Loucy (cell line): ENCODE results near the gene SSBP4.

Experiments used
- H2AFZ ChIP-seq: fragments of 200-600 bp; sonication (generic); 2 replicates; pipeline ENCODE4 v1.6.0; 2016; ENCODE audit warnings: antibody characterized with exemption, mild to moderate bottlenecking, low read length, moderate library complexity
- H3F3A ChIP-seq: fragments of 200-600 bp; 2 replicates; pipeline ENCODE4 v1.6.0; 2016; ENCODE audit warnings: antibody characterized with exemption, low read depth, mild to moderate bottlenecking
- H3K27me3 ChIP-seq: fragments of 200-600 bp; sonication (generic); 2 replicates; pipeline ENCODE4 v1.6.1; 2014; ENCODE audit warnings: low read length, mild to moderate bottlenecking; ENCODE audit not compliant: insufficient read depth, poor library complexity, severe bottlenecking
- H3K36me3 ChIP-seq: fragments of 200-600 bp; sonication (generic); 2 replicates; pipeline ENCODE4 v1.6.1; 2016; ENCODE audit warnings: low read length; ENCODE audit not compliant: insufficient read depth
- H3K4me1 ChIP-seq: fragments of 200-600 bp; sonication (generic); 2 replicates; pipeline ENCODE4 v1.5.1; 2014; ENCODE audit warnings: low read length, mild to moderate bottlenecking; ENCODE audit not compliant: insufficient read depth, poor library complexity, severe bottlenecking
- H3K4me2 ChIP-seq: fragments of 200-600 bp; sonication (generic); 2 replicates; pipeline ENCODE4 v1.6.0; 2014; ENCODE audit warnings: antibody characterized with exemption, low read length, low read depth, mild to moderate bottlenecking; ENCODE audit not compliant: poor library complexity, severe bottlenecking
- H3K4me3 ChIP-seq: fragments of 200-600 bp; sonication (generic); 2 replicates; pipeline ENCODE4 v1.5.1; 2014; ENCODE audit warnings: low read length, mild to moderate bottlenecking, mixed read lengths; ENCODE audit not compliant: poor library complexity, severe bottlenecking
- H3K79me2 ChIP-seq: fragments of 200-600 bp; sonication (generic); 2 replicates; pipeline ENCODE4 v1.6.1; 2014; ENCODE audit warnings: low read length; ENCODE audit not compliant: insufficient read depth
- H3K9ac ChIP-seq: fragments of 200-600 bp; sonication (generic); 2 replicates; pipeline ENCODE4 v1.6.0; 2014; ENCODE audit warnings: mild to moderate bottlenecking, low read depth, low read length, moderate library complexity; ENCODE audit not compliant: poor library complexity, severe bottlenecking
- H3K9me2 ChIP-seq: fragments of 200-600 bp; sonication (generic); replicated peaks from 2 replicates; pipeline ENCODE4 v1.6.1; 2016; ENCODE audit warnings: low read depth, low read length, mixed read lengths
- H3K9me3 ChIP-seq: fragments of 200-600 bp; sonication (generic); 2 replicates; pipeline ENCODE4 v1.6.1; 2014; ENCODE audit warnings: mild to moderate bottlenecking, antibody characterized with exemption, low read length, low read depth; ENCODE audit not compliant: insufficient read depth
- H4K20me1 ChIP-seq: fragments of 200-600 bp; sonication (generic); 2 replicates; pipeline ENCODE4 v1.6.0; 2014; ENCODE audit warnings: antibody characterized with exemption, low read length, mild to moderate bottlenecking; ENCODE audit not compliant: insufficient read depth, poor library complexity, severe bottlenecking
- CTCF ChIP-seq: fragments of 200-600 bp; sonication (generic); conservative IDR thresholded peaks from 2 replicates; pipeline ENCODE4 v1.5.1; 2014; ENCODE audit warnings: mild to moderate bottlenecking, antibody characterized with exemption, low read length
- EZH2phosphoT487 ChIP-seq: fragments of 200-600 bp; IDR thresholded peaks from 2 replicates; pipeline ENCODE4 v1.6.1; 2018; ENCODE audit warnings: antibody characterized with exemption, mild to moderate bottlenecking, moderate library complexity, borderline replicate concordance

SSBP4 gene

GRCh38 chr19:18445262-18445948 is 26.2 kb downstream of the SSBP4 start:
- no peak for TF ChIP-seq EZH2phosphoT487
- TF ChIP-seq CTCF: no peak
- no peak overlapping the region for H3K4me2 ChIP-seq
- H3K4me3 ChIP-seq: no peak overlapping the region
- H3K27me3 ChIP-seq: no peaks in the 10 kb centered on the region
- H3K9me3 ChIP-seq: no peaks in the 10 kb centered on the region
- H3K4me1 ChIP-seq: no peaks in the 10 kb centered on the region
- H3K79me2 ChIP-seq: no peaks in the 10 kb centered on the region
- H3K9me2 ChIP-seq: no peaks in the 10 kb centered on the region
- H4K20me1 ChIP-seq: no peaks in the 10 kb centered on the region
- H3K9ac ChIP-seq: no peak overlapping the region
- no peak overlapping the region for H2AFZ ChIP-seq
- no peaks in the 10 kb centered on the region for H3F3A ChIP-seq
- H3K36me3 ChIP-seq: peaks cover 52% of the 10 kb centered on the region; the same call in 1 of the 2 replicates

GRCh38 chr19:18446145-18446810 is 27.1 kb downstream of the SSBP4 start:
- no peaks in the 10 kb centered on the region for H3K4me1 ChIP-seq
- no peaks in the 10 kb centered on the region for H3K79me2 ChIP-seq
- H3K4me3 ChIP-seq: no peak overlapping the region
- H3K9me3 ChIP-seq: no peaks in the 10 kb centered on the region
- no peaks in the 10 kb centered on the region for H3F3A ChIP-seq
- H4K20me1 ChIP-seq: no peaks in the 10 kb centered on the region
- no peak overlapping the region for H2AFZ ChIP-seq
- TF ChIP-seq EZH2phosphoT487 (no peak), CTCF (no peak)
- H3K36me3 ChIP-seq: peaks cover 55% of the 10 kb centered on the region; the same call in 1 of the 2 replicates
- no peaks in the 10 kb centered on the region for H3K27me3 ChIP-seq
- H3K9ac ChIP-seq: no peak overlapping the region
- no peak overlapping the region for H3K4me2 ChIP-seq
- H3K9me2 ChIP-seq: no peaks in the 10 kb centered on the region

GRCh38 chr19:18446811-18447359 is 27.7 kb downstream of the SSBP4 start:
- H4K20me1 ChIP-seq: no peaks in the 10 kb centered on the region

More at GRCh38 chr19:18446811-18447359, 27.7 kb downstream of the SSBP4 start:
- TF ChIP-seq CTCF: no peak
- no peak for TF ChIP-seq EZH2phosphoT487
- Histone ChIP-seq H3K4me1 (no peaks in the 10 kb centered on the region), H3K36me3 (peaks cover 55% of the 10 kb centered on the region; the same call in 1 of the 2 replicates), H3K27me3 (no peaks in the 10 kb centered on the region), H3K9me3 (no peaks in the 10 kb centered on the region), H3F3A (no peaks in the 10 kb centered on the region), H3K9ac (no peak overlapping the region), H3K4me3 (no peak overlapping the region), H3K4me2 (no peak overlapping the region), H3K79me2 (no peaks in the 10 kb centered on the region), H3K9me2 (no peaks in the 10 kb centered on the region), H2AFZ (no peak overlapping the region)
